SK-N-MC (cell line): Measurements from ENCODE around the gene PPM1N.
A peak's percentile ranks its signal among the peaks of the same experiment; 100 is the strongest.
"Not testable (repeated sequence)": the region's sequence is repeated elsewhere in the genome, so short reads cannot be mapped to it uniquely, and the experiment has no call there.

Source experiments
- DNase-seq: peaks from one replicate; pipeline ENCODE4 v3.0.0-alpha.2; 2011; ENCODE audit warnings: low read depth, low spot score
- H3K27ac ChIP-seq: fragments of 200-600 bp; sonication (generic); 2 replicates; pipeline ENCODE4 v1.5.1; 2016; ENCODE audit warnings: mixed run types
- H3K36me3 ChIP-seq: fragments of 200-600 bp; sonication (generic); 2 replicates; pipeline ENCODE4 v1.6.1; 2017; ENCODE audit warnings: antibody characterized with exemption, low read length, mixed read lengths; ENCODE audit not compliant: insufficient read depth
- H3K4me3 ChIP-seq: fragments of 200-600 bp; sonication (generic); 2 replicates; pipeline ENCODE4 v1.5.1; 2016
- H3K9ac ChIP-seq: fragments of 200-600 bp; sonication (generic); 2 replicates; pipeline ENCODE4 v1.8.0; 2017; ENCODE audit warnings: mixed run types, mixed read lengths; ENCODE audit not compliant: insufficient read length
- H3K9me3 ChIP-seq: fragments of 200-600 bp; sonication (generic); 2 replicates; pipeline ENCODE4 v1.6.1; 2017; ENCODE audit warnings: low read depth, mild to moderate bottlenecking, antibody characterized with exemption, low read length, moderate library complexity, mixed read lengths
- EZH2 ChIP-seq: fragments of 200-600 bp; sonication (generic); IDR thresholded peaks from one replicate; pipeline ENCODE4 v1.6.1; 2017; ENCODE audit warnings: antibody characterized with exemption
- FOXP2 ChIP-seq: optimal IDR thresholded peaks from 2 replicates; pipeline ENCODE3; 2011; ENCODE audit warnings: mild to moderate bottlenecking, moderate library complexity; ENCODE audit not compliant: insufficient read depth; ENCODE audit errors: extremely low read length, control extremely low read depth
- POLR2AphosphoS5 ChIP-seq: IDR thresholded peaks from 2 replicates; pipeline ENCODE4 v1.6.1; 2012; ENCODE audit warnings: mild to moderate bottlenecking, low read depth, low read length, borderline replicate concordance

PPM1N gene

DNA sequence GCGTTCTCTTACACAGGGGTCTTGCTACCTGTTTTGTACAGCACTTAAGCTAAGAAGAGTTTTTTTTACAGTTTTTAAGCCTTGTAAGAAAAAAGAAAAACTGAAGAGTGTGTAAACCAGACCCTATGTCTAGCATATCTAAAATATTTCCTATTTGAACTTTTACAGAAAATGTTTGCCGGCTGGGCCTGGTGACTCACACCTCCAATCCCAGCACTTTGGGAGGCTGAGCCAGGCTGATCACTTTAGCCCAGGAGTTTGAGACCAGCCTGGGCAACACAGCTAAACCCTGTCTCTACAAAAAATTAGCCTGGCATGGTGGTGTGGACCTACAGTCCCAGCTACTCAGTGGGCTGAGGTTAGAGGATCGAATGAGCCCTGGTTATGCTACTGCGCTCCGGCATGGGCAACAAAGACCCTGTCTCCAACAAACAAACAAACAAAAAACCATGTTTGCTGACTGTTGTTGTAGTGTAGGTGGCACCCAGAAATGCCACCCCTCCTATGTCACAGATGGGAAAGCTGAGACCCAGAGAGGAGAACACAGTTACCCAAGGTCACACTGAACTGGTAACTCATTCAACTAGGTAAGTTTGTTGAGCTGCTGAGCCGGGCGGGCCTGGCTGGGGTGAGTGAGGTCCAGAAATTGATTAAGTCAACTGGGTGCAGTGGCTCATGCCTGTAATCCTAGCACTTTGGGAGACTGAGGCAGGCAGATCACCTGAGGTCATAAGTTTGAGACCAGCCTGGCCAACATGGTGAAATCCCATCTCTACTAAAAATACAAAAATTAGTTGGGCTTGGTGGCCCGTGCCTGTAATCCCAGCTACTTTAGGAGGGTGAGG is 7.1 kb downstream of the PPM1N start:
- no peak overlapping the region for H3K4me3 ChIP-seq
- H3K9ac ChIP-seq, result no peak overlapping the region
- DNase-seq, result no peak
- H3K36me3 ChIP-seq, result no peaks in the 10 kb centered on the region
- H3K27ac ChIP-seq, result no peak overlapping the region
- TF ChIP-seq POLR2AphosphoS5 (no peak), FOXP2 (no peak), EZH2 (no peak)
- no peaks in the 10 kb centered on the region for H3K9me3 ChIP-seq

DNA sequence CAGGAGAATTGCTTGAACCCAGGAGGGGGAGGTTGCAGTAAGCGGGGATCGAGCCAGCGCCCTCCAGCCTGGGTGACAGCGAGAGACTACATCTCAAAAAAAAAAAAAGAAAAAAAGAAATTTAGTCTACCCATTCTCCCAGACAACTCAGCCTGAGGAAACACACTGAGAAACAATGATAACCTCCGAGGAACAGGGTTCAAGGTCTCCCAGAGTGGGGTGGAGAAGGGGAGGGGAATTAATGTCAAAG is 7.7 kb downstream of the PPM1N start:
- Histone ChIP-seq H3K9ac (no peak overlapping the region), H3K4me3 (peak overlapping the region; percentile 85), H3K9me3 (no peaks in the 10 kb centered on the region), H3K27ac (no peak overlapping the region), H3K36me3 (no peaks in the 10 kb centered on the region)
- no peak for DNase-seq
- no peak for TF ChIP-seq EZH2
- no peak for TF ChIP-seq FOXP2
- TF ChIP-seq POLR2AphosphoS5, result no peak

DNA sequence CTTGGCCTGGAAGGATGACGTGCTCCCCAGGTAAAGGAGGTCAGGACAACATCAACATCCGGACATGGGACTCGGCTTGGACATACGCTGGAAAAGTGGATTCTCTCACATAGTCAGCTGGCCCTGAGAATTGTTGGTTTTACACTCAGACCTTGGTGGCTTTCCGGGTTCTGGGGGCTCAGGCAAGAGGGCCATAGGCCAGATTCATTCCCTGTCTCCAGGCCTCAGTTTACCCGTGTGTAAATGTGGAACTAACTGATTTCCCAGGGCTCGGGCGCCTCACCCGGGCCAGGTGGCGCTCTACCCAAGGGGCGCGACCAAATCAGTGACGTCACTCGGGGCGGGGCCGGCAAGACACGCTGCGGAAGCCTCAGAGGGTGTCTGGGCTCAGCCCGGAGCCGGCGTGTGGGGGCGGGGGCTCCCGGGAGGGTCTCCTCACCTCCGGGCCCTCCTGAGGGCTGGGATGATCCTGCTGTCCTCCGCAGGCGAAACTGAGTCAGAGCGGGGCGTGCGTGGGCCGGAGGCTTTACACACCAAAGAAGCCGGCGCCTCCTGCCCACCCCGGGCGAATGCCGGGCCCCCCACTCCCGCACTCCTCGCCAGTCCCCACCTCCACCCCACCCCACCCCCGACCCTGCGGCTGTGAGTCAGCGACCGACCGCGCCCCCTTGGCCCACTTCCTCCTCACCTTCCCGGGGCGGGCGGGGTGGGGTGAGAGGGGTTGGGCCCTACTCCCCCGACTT is 8.2 kb downstream of the PPM1N start:
- TF ChIP-seq POLR2AphosphoS5, result peak; percentile 80
- TF ChIP-seq EZH2, result no peak
- TF ChIP-seq FOXP2, result peak; percentile 24
- peak; percentile 39 for DNase-seq
- Histone ChIP-seq H3K36me3 (no peaks in the 10 kb centered on the region), H3K4me3 (peak overlapping the region; percentile 85), H3K27ac (peak overlapping the region; percentile 48; the same call in 1 of the 2 replicates), H3K9ac (peak overlapping the region; percentile 89), H3K9me3 (no peaks in the 10 kb centered on the region)

DNA sequence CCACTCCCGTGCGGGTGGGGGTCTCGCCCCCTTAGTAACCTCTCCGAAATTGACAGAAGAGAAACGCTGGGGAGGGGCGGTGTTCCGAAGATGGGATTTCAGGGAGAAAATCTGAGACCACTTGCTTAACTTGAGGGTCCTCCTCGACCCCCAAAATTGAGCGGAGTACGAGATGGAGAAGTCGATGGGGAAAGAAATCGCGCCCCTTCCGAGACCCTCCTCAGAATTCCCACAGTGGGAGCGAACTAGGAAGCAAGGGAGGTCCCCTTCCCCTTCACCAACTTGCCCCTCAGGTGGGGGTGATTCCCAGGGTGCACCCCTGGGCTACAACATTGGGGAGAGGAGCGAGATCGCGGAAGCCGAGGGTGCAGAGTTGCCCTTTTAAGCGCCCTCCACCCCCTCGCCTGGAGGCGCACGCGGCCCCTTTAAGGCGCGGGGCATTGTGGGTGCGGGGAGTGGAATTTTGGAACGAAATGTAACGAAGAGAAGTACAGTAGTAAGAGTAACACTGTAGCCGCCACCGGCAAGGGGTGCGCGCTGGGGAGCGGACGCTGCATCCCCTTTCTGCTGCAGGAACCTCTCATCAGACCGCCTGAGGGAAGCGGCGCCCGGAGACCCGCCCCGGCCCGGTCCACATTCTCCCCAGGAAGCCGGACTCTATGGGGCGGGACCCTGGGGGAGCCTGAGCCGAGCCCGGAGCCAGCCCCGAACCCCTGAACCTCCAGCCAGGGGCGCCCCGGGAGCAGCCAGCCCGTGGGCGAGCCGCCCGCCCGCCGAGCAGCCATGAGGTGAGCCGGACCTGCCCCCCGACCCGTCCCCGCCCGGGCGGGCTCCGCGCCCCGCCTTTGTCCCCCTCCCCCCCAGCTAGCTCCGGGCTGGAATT is 9.0 kb downstream of the PPM1N start, which contains the start of gene VASP:
TSS of gene VASP (plus strand) at position 491 of the 883 bp plus-strand sequence. CDS start at position 784, 293 bp downstream.
- Histone ChIP-seq H3K36me3 (no peaks in the 10 kb centered on the region), H3K4me3 (peak within 1 kb of the TSS; percentile 85), H3K27ac (peak within 1 kb of the TSS; percentile 48), H3K9ac (peak within 1 kb of the TSS; percentile 89), H3K9me3 (no peaks in the 10 kb centered on the region)
- no peak for DNase-seq
- TF ChIP-seq FOXP2, result no peak
- TF ChIP-seq POLR2AphosphoS5, result peak; percentile 95

DNA sequence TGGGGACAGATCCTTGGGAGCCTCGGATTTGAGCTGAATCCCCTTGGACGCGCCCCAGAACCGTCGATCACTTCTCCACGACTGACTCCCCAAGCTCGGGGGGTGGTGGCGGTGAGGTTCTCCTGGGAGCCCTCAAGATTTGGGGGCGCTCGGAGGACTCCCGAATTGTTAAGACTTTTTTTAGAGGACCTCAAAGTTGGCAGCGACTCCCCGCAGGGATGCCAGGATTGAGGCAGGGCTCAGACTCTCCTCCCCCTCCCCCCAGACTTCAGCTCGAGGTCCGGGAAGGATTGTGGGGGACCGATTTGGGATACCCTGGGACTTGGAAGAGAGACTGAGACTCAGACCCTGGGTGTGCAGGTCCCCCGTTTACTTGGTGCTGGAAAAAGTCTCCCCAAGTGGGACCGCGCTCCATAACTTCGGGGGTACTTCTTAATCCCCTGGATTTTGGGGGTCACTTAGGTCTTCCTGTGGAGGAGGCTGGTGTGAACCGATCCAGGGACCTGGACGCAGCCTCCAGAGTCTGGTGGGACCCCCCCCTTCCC is 9.7 kb downstream of the PPM1N start:
- Histone ChIP-seq H3K27ac (no peak overlapping the region), H3K9me3 (no peaks in the 10 kb centered on the region), H3K9ac (peak overlapping the region; percentile 89), H3K36me3 (no peaks in the 10 kb centered on the region), H3K4me3 (peak overlapping the region; percentile 85)
- DNase-seq, result no peak
- TF ChIP-seq FOXP2, result no peak
- no peak for TF ChIP-seq POLR2AphosphoS5
- no peak for TF ChIP-seq EZH2

DNA sequence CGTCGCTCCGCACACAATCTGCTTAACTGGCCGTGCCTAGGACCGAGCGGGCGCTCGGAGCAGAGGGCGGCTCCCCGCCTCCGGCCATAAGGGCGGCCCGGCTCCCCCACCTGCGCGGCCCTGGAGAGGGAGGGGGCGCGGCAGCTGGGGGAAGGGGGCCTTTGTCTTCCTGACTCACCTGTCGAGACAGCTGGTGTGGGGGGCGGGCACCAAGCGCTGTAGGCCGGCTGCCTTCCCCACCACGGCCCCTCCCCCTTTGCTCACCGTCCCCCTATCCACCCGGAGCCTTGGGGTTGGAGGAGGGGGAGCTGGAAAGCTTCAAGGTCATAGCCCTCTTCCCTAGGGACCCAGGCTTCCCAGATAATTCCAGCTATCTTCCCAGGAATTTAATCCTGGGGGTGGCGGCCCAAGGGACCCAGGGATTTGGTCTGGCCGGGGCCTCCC is 10.2 kb downstream of the PPM1N start:
- peak overlapping the region; percentile 89 for H3K9ac ChIP-seq
- no peaks in the 10 kb centered on the region for H3K36me3 ChIP-seq
- H3K4me3 ChIP-seq, result peak overlapping the region; percentile 85
- TF ChIP-seq POLR2AphosphoS5 (no peak), FOXP2 (no peak), EZH2 (no peak)
- DNase-seq, result no peak
- no peaks in the 10 kb centered on the region for H3K9me3 ChIP-seq
- H3K27ac ChIP-seq, result no peak overlapping the region

DNA sequence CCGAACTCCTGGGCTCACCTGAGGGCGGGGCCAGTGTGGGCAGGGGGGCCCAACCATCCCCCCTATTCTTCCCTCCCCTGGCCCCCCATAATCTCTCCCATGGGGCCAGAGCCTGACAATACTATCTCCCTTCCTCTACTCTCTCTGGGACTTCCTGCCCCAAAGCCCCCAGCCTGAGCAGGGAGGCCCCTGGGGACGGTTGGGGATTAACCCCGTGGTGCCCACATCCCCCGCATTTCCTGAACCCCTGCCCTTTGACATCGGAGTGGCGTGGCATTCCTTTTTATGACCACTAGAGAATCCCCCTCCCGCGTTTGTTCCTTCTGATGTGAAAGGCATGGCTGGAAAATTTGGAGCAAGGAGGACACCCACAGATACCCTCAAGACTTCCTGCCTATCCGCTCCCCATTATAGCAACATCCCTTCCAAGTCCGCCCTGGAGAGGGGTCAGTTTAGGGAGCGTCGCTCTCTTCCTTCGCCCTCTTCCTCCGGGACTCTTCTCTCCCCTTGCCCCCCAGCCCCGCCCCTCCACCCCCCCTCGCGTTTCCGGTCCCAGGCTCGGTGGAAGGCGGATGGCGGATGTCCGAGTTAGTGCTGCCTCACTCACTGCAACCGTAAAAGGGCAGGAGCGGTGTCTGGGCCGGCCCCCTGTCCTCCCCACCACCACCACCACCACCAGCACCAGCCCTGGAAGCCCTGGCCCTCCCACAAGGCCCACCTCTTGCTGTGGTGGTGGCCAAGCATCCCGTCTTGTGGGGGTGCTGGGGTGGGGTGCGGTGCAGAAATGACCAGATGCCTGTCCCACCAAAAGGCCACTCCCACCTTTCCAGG is 10.8 kb downstream of the PPM1N start:
- no peak overlapping the region for H3K27ac ChIP-seq
- H3K36me3 ChIP-seq, result no peaks in the 10 kb centered on the region
- TF ChIP-seq POLR2AphosphoS5, result no peak
- no peak for TF ChIP-seq EZH2
- TF ChIP-seq FOXP2, result no peak
- peak overlapping the region; percentile 85 for H3K4me3 ChIP-seq
- H3K9ac ChIP-seq, result peak overlapping the region; percentile 89
- no peak for DNase-seq
- no peaks in the 10 kb centered on the region for H3K9me3 ChIP-seq

DNA sequence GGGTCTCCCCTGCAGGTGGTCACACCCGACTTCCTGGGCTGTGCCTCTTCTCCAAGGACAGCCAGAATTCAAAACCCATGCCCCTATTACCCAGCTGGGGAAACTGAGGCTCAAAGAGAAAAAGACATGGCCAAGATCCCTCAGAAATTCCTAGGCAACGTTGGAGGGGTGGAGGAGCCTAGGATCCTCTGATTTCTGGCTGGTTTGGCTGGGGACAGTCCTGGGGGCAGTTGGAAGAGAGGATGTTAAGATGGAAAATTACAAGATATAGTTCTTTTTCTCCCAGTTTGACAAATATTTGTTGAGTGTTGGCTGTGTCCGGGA is 11.4 kb downstream of the PPM1N start:
- Histone ChIP-seq H3K9me3 (no peaks in the 10 kb centered on the region), H3K27ac (peak overlapping the region; percentile 62; the same call in 1 of the 2 replicates), H3K9ac (no peak overlapping the region), H3K36me3 (no peaks in the 10 kb centered on the region), H3K4me3 (no peak overlapping the region)
- no peak for DNase-seq
- TF ChIP-seq EZH2 (no peak), FOXP2 (no peak), POLR2AphosphoS5 (no peak)

DNA sequence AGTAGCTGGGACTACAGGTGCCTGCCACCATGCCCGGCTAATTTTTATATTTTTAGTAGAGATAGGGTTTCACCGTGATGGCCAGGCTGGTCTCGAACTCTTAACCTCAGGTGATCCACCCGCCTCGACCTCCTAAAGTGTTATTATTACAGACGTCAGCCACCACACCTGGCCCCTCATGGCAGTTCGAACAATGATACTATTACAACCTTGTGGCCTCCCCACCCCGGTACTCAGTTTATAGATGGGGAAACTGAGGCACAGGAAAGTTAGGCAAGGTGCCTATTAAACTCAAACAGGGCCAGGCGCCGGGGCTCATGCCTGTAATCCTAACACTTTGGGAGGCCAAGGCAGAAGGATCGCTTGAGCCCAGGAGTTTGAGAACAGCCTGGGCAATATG is 12.1 kb downstream of the PPM1N start:
- not testable (repeated sequence) for H3K36me3 ChIP-seq, H3K4me3 ChIP-seq, H3K9ac ChIP-seq, H3K9me3 ChIP-seq, DNase-seq, H3K27ac ChIP-seq
